Uterus (tissue), 2 donors: ENCODE results near the gene CDX2.

Experiments
- POLR2A ChIP-seq, 2 donors: fragments of 450-650 bp; IDR thresholded peaks; one replicate each; pipeline ENCODE4 v1.6.1; 2016; ENCODE audit warnings: antibody characterized with exemption in 2 of 2, mild to moderate bottlenecking in 1 of 2, moderate library complexity in 1 of 2
- TF ChIP-seq, protein P1 (sequence below), 4 experiments: fragments of 200-600 bp in 2 of 4; fragments of 450-650 bp in 2 of 4; sonication (generic) in 2 of 4; IDR thresholded peaks; one replicate each; pipeline ENCODE4 v1.5.1; 2016 to 2019; ENCODE audit warnings: antibody characterized with exemption in 4 of 4, mild to moderate bottlenecking in 2 of 4, moderate library complexity in 1 of 4

GRCh38 chr13:27924529-27925141, 44.5 kb downstream of the CDX2 start:
- TF ChIP-seq, protein P1, sequence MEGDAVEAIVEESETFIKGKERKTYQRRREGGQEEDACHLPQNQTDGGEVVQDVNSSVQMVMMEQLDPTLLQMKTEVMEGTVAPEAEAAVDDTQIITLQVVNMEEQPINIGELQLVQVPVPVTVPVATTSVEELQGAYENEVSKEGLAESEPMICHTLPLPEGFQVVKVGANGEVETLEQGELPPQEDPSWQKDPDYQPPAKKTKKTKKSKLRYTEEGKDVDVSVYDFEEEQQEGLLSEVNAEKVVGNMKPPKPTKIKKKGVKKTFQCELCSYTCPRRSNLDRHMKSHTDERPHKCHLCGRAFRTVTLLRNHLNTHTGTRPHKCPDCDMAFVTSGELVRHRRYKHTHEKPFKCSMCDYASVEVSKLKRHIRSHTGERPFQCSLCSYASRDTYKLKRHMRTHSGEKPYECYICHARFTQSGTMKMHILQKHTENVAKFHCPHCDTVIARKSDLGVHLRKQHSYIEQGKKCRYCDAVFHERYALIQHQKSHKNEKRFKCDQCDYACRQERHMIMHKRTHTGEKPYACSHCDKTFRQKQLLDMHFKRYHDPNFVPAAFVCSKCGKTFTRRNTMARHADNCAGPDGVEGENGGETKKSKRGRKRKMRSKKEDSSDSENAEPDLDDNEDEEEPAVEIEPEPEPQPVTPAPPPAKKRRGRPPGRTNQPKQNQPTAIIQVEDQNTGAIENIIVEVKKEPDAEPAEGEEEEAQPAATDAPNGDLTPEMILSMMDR (IDR thresholded peaks at IDR 0.05) = no peak
- TF ChIP-seq POLR2A (IDR thresholded peaks at IDR 0.05) = no peak
